HTERT RPE-1 (cell line): ENCODE data around the gene SUPT6H.
"Not testable (repeated sequence)": the region's sequence is repeated elsewhere in the genome, so short reads cannot be mapped to it uniquely, and the experiment has no call there.

Experiments
- in situ Hi-C: fragments of 300-500 bp; cut with MboI; formaldehyde crosslinking; loops from 4 replicates; pipeline ENCODE4 v1.14.3; 2020; ENCODE audit warnings: low sequenced_read_pairs

Gene SUPT6H

GRCh38 chr17:28646039-28646754 lies 15.8 kb upstream of the SUPT6H start:
- in situ Hi-C loops = no loop called here

GRCh38 chr17:28648698-28649097 lies 13.3 kb upstream of the SUPT6H start:
- in situ Hi-C loops = no loop called here

- in situ Hi-C loops = no loop called here
These were observed 6.8 kb upstream of the SUPT6H start for GRCh38 chr17:28655160-28655559.

GRCh38 chr17:28657756-28658155 lies 4.2 kb upstream of the SUPT6H start:
- in situ Hi-C loops = no loop called here

GRCh38 chr17:28658342-28658741 lies 3.7 kb upstream of the SUPT6H start:
- in situ Hi-C loops = not testable (repeated sequence)

GRCh38 chr17:28658766-28659496 lies 3.1 kb upstream of the SUPT6H start:
- in situ Hi-C loops = not testable (repeated sequence)

- in situ Hi-C loops = not testable (repeated sequence)
These were observed 2.5 kb upstream of the SUPT6H start for GRCh38 chr17:28659497-28659881.

- in situ Hi-C loops = no loop called here
These were observed 473 bp downstream of the SUPT6H start for GRCh38 chr17:28662527-28662829.

GRCh38 chr17:28663723-28664122 lies 1.7 kb downstream of the SUPT6H start:
- in situ Hi-C loops = no loop called here

- in situ Hi-C loops = no loop called here
These were observed 4.0 kb downstream of the SUPT6H start for GRCh38 chr17:28665994-28666393.

- in situ Hi-C loops = no loop called here
These were observed 5.9 kb downstream of the SUPT6H start for GRCh38 chr17:28667870-28668269.

- in situ Hi-C loops = no loop called here
These were observed 7.9 kb downstream of the SUPT6H start for GRCh38 chr17:28669918-28670317.

GRCh38 chr17:28675490-28675889 lies 13.5 kb downstream of the SUPT6H start:
- in situ Hi-C loops = no loop called here

GRCh38 chr17:28675980-28676379 lies 14.0 kb downstream of the SUPT6H start:
- in situ Hi-C loops = no loop called here

- in situ Hi-C loops = no loop called here
These were observed 20.6 kb downstream of the SUPT6H start for GRCh38 chr17:28682655-28683054.

- in situ Hi-C loops = no loop called here
These were observed 23.0 kb downstream of the SUPT6H start for GRCh38 chr17:28684963-28685362.

GRCh38 chr17:28685366-28685765 lies 23.4 kb downstream of the SUPT6H start:
- in situ Hi-C loops = no loop called here

- in situ Hi-C loops = no loop called here
These were observed 24.3 kb downstream of the SUPT6H start for GRCh38 chr17:28686296-28686695.

- in situ Hi-C loops = no loop called here
These were observed 26.5 kb downstream of the SUPT6H start for GRCh38 chr17:28688481-28688880.

GRCh38 chr17:28689011-28689410 lies 27.0 kb downstream of the SUPT6H start:
- in situ Hi-C loops = no loop called here

- in situ Hi-C loops = no loop called here
These were observed 31.9 kb downstream of the SUPT6H start for GRCh38 chr17:28693869-28694268.

- in situ Hi-C loops = no loop called here
These were observed 36.4 kb downstream of the SUPT6H start for GRCh38 chr17:28698253-28698941.
